Measurements from ENCODE around the gene RAB11FIP5.
"Not testable (repeated sequence)": the region's sequence is repeated elsewhere in the genome, so short reads cannot be mapped to it uniquely, and the experiment has no call there.

RAB11FIP5 gene, protein sequence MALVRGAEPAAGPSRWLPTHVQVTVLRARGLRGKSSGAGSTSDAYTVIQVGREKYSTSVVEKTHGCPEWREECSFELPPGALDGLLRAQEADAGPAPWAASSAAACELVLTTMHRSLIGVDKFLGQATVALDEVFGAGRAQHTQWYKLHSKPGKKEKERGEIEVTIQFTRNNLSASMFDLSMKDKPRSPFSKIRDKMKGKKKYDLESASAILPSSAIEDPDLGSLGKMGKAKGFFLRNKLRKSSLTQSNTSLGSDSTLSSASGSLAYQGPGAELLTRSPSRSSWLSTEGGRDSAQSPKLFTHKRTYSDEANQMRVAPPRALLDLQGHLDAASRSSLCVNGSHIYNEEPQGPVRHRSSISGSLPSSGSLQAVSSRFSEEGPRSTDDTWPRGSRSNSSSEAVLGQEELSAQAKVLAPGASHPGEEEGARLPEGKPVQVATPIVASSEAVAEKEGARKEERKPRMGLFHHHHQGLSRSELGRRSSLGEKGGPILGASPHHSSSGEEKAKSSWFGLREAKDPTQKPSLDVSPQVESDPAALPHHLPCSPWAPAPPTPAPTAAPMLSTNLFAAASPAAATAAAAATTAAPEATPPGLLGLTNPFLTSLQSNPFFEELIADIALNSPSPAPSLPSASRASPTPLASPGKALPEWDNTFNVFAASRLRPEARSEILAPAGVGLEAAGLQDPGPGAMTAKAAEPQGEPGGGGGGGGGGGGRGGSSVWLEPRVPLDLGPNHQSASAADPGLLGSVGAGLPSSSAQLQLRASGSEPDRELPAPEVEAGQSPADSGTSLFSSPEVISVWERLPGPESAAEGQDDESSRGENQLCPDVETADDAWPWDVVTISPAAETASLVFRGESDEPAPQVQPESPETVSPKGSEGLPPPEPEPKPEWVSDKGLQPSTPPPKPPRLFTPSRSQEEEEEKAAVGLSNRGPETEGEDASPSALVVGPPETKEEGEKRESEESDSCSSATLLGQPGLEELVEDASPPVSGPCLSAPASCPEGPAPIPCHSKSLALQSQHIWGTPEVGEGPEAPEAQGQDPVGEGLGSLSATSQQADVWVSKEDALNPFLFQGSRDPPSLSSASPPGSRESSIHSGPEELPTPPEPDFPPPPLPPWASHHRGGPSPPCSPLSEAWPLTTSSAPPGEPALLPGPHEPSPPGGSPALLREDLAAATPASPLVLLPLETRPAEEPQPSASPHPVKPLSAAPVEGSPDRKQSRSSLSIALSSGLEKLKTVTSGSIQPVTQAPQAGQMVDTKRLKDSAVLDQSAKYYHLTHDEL (N-terminal part only)

DNA sequence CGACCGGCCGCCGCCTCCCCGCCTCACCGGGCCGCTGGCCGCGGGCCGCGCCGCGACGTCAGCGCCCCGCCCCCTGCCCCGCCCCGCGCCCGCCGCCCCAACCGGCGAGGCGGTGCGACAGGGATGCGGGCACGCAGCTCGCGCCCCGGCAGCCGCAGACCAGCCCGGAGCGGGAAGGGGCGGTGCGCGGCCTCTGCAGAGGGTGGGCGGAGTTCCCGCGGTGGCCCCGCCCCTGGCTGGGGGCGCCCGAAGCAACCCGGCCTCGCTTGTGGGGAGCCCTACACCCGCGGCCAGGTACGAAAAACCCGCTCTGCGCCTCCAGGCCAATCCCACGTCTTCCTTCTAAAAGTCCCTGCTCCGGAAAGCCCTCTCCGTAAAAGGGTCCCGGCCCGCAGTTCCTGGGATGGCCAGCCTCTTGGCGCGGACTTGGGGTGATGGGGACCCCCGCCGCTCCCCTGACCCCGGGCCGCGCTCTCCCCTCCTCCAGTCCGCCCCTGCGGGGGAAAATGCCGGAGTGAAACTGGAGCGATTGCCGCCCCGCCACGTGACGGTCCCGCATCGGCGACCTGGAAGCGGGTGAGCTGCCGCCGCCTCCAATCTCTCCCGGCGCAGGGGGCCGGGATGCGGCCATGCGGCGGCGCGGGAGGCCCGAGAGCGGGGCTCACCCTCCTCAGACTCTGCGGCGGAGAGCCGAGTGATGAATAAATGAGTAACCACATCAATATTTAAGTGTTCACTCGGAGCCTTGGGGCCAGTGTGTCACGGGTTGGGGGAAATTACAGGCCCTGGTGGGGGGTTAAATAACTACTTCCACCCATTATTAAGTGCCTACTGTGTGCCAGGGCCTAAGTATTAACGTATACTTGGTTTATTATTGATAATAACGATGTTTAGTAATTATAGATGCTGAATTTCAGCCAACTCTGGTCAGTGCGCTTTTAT, at the start of gene RAB11FIP5:
TSS of gene RAB11FIP5 (minus strand) at position 36 of the 942 bp plus-strand sequence. CDS start 171 bp downstream, outside the sequence.
- peak; percentile 49 to 68 (median 60) for DNase-seq (ENCODE audit: low read depth in 2 of 3, low spot score in 1 of 3)

DNA sequence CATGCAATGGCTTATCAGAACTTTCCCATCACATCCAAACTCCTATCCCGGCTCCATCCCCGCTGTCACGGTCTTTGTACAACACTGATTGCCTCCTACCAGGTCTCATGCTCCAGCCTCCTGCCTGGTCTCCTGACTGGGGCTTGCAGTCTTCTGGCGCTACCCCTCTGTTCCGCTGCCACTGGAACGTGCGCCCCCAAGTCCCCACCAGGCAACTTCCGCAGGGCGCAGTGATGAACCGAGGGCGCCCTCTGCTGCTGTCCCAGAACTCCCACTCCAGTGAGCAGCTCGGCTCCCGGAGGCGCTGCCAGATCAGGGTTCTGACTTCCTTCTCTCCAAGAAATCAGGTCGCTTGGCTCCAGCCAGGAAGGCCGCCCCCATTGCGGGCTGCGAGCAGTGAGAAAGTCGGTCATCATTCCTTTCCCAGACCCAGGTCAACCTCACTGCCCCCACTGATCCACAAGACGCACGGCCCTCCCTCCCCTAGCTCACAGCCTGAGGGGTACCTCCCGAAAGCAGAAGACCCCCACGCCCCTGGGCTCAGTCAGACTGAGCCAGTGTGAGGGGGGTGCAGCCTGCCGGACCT, 43.9 kb upstream of the RAB11FIP5 start:
- DNase-seq (ENCODE audit: low read depth in 2 of 3, low spot score in 1 of 3), result peak in 2 of 3 donors; percentile 29 to 34

DNA sequence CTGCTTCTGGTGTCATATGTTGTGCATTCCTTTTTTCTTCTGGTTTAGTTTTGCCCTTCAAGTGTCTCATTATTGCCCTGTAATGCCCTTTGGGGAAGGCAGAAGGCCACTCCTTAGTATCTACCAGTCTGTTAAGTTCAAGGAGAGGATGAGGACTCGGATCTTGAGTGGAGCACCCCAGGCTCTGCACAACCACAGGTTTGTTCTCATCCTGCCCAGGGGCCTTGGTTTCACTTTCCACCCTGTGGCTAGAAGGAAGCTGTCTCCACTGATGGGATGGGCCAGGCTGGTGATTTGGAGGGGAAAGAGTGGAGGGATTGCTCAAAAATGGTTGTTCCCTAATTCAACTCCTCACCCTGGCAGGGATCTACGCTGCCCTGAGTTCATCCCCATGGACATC, 30.2 kb upstream of the RAB11FIP5 start:
- DNase-seq (ENCODE audit: low read depth in 2 of 3, low spot score in 1 of 3), result no peak

DNA sequence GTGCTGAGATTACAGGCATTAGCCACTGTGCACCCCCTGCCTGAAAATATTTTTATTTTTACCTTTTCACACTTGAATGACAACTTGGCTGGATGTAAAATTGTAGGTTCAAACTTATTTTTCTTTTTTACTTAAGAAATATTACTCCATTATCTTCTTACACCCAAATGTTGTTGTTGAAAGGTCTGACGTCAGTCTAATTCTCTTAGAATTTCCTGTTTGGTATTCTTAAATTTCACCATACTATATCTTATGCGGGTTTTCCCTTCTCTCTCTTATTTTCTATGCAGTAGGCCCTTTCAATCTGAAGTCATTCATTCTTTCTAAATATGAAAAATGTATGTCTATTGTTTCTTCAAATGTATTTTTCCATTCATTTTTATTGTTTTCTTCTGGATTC, 29.1 kb upstream of the RAB11FIP5 start:
- DNase-seq (ENCODE audit: low read depth in 2 of 3, low spot score in 1 of 3), result no peak

DNA sequence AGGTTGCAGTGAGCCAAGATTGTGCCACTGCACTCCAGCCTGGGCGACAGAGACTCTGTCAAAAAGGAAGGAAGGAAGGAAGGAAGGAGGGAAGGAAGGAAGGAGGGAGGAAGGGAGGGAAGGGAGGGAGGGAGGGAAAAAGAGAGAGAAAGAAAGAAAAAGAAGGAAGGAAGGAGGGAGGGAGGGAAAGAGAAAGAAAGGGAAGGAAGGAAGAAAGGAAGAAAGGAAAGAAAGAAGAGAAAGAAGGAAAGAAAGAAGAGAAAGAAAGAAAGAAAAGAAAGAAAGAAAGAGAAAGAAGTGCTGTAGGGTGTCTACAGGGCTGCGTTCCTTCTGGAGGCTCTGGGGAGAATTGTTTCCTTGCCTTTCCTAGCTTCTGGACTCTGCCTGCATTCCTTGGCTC, 22.5 kb upstream of the RAB11FIP5 start:
- no peak for DNase-seq (ENCODE audit: low read depth in 2 of 3, low spot score in 1 of 3)

DNA sequence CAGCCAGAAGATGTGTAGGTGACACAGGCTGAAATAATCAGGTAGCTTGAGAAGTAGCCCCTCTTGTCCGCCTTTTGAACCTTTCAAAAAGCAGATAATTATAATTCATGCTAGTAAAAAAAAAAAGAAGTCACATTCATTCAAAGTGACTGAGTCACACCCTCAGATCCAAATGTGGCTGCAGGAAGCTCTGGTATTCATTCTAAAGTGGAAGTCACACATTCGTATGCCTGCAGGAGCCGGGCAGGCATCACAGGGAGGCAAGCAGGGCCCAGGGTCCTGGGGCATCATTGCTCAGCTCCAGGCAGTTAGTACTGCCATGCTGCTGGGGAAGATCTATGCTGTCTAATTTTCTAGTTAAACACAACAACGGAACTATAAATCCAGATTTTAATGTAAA, 21.7 kb upstream of the RAB11FIP5 start:
- no peak for DNase-seq (ENCODE audit: low read depth in 2 of 3, low spot score in 1 of 3)

DNA sequence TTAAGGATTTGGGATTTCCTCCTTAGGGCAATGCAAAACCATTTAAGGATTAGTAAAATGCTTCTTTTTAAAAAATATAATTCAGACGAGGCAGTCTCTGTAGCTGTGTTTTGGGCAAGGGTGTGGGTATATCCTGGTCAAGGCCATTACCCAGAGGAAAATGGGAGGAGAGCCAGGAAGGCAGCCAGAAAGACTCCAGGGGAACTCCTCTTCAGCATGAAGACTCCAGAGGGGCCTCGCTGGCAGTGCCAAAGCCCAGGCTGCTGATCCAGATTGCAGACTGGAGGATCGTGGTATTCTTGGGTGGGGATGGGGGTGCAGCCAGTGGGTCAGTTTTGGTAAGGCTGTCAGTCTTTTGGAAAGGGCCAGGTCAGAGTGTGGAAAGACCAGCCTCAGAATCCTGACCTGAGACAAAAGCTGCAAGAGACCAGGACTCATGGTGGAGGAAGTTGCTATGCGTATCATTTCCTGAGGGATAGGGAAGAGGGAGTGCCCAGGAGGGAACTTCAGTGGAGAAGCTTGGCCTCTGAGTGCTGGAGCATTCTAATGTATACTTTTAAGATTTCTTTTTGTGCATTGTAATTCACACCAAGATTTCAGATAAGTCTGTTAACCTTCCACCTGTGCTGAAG, 20.9 kb upstream of the RAB11FIP5 start:
- no peak for DNase-seq (ENCODE audit: low read depth in 2 of 3, low spot score in 1 of 3)

DNA sequence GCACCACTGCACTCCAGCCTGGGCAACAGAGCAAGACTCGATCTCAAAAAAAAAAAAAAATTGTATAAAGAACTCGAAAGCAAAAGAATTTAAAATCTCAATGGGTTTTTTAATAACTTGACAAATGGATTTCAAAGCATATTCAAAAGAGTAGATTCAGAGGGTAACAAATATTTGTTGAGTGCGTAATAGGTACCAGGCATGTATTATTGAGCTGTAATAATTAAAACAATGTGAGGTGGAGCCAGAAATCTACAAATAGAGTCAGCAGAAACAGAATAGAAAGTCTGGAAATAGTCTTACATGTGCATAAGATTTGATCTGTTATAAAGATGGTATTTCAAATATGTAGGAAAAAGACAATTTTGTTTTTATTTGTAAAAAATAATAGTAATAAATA, 19.1 kb upstream of the RAB11FIP5 start:
- DNase-seq (ENCODE audit: low read depth in 2 of 3, low spot score in 1 of 3), result no peak

DNA sequence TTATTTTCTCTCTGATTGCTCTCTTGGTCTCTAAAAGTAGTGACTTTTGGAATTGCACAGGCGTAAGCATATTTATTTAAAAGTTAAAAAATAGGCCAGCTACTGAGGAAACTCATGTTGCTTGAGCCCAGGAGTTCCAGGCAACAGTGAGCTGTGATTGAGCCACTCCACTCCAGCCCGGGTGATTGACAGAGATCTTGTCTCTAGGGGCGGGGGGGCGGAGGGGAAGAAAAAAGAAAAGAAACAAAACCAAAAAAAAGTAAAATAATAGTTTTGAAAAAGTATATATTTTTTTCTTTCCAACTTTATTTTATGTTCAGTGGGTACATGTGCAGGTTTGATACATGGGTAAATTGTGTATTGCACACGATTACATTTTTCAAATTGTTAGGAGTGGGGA, 18.0 kb upstream of the RAB11FIP5 start:
- no peak for DNase-seq (ENCODE audit: low read depth in 2 of 3, low spot score in 1 of 3)

DNA sequence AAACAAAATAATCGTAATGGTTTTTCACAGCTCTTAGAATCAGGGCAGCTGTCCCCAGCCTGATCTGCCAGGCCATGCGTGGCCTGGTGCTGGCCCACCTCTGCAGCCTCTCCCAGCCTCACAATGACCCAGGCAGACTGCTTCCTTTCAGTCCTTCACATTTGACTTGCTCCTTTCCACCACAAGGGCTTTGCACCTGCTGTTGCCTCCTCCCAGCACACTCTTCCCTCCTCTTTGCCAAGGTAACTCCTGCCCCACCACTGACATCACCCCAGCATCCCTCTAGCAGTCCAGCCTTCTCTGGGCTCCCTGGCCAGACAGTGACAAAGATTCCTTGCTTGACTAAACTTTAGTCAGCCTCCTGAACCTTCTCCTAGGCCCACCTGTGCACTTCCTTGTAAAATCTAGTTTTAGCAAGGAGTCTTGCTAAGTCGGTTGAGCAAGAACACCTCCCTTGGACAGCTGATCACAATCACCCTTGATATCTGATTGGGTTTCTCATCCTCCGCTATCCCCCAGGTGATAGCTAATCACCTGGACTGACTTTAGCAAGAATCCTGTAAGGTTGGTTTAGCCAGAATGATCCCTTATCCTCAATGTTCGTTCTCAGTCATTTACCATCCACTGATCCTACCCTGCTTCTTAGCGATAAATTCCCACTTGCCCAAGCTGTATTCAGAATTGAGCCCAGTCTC, 16.2 kb upstream of the RAB11FIP5 start:
- DNase-seq (ENCODE audit: low read depth in 2 of 3, low spot score in 1 of 3), result no peak

DNA sequence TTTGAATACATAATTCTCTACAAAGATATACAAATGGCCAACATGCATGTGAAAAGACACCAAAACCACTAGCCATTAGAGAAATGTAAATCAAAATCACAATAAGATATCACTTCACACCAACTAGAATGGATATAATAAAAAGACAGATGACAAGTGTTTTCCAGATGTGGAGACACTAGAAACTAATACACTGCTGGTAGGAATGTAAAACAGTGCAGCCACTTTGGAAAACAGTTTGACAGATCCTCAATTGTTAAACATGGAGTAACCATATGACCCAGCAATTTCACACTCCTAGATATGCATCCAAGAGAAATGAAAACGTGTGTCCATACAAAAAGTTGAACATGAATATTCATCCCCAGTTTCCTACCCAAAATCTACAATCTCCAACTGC, 9.8 kb upstream of the RAB11FIP5 start:
- no peak for DNase-seq (ENCODE audit: low read depth in 2 of 3, low spot score in 1 of 3)

DNA sequence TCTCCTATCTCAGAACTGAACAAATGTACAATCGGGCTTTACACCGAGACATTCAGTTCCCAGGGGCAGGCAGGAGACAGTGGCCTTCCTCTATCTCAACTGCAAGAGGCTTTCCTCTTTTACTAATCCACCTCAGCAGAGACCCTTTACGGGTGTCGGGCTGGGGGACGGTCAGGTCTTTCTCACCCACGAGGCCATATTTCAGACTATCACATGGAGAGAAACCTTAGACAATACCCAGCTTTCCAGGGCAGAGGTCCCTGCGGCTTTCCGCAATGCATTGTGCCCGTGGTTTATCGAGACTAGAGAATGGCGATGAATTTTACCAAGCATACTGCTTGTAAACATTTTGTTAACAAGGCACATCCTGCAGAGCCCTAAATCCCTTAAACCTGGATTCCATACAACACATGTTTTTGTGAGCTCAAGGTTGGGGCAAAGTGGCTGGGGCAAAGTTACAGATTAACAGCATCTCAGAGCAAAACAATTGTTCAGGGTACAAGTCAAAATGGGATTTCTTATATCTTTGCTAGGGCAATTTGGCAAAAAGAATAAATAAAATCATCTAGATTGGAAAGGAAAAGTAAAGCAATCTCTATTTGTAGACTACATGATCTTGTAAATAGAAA, 7.0 kb upstream of the RAB11FIP5 start:
- not testable (repeated sequence) for DNase-seq (ENCODE audit: low read depth in 2 of 3, low spot score in 1 of 3)

DNA sequence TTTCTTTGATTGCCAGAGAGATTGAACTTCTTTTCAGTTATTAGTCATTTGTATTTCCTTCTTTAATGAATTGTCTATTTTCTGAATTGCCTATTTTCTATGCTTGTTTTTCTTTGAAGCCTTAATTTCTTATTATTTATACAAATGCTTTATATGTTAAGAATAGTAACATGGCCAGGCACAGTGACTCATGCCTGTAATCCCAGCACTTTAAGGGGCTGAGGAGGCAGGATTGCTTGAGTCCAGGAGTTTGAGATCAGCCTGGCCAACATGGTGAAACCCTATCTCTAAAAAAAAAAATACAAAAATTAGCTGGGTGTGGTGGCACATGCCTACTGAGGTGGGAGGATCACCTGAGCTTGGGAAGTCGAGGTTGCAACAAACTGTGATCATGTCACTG, 4.7 kb upstream of the RAB11FIP5 start:
- DNase-seq (ENCODE audit: low read depth in 2 of 3, low spot score in 1 of 3), result no peak

DNA sequence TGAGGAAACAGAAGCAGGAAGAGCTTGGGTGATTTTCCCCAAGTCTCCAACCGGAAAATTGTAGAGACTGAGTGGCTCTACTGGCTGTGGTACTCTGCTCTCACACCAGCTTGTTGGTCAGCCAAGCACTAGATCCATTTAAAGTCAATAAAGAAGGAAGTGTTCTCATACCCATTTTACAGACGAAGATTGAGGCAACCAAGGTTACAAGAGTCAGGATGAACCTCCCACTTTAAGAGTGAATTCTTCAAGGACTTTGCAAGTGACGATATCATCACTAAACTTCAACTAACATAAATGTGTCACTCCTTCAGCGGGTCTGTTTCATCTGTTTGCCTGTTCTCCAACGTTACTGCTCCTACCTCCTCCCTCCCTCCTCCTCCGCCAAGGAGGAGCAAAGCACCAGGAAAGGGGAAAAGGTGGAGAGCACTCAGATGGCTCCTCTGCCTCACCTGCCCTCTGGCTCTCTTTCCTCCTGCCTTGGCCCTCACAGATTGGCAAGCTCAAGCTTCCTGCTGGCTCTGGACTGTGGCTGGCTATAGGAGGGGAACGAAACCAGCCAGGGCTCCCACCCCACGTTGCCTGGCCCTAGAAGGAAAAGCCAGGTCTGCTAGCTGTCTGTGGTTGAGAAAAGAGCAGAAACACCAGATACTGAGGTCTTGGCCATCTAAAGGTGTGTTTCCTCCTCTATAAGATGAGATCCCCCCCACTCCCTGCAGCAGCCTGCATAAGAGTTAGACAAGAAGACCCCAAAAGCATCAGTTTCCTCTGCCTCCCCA, 3.6 kb upstream of the RAB11FIP5 start:
- no peak for DNase-seq (ENCODE audit: low read depth in 2 of 3, low spot score in 1 of 3)

DNA sequence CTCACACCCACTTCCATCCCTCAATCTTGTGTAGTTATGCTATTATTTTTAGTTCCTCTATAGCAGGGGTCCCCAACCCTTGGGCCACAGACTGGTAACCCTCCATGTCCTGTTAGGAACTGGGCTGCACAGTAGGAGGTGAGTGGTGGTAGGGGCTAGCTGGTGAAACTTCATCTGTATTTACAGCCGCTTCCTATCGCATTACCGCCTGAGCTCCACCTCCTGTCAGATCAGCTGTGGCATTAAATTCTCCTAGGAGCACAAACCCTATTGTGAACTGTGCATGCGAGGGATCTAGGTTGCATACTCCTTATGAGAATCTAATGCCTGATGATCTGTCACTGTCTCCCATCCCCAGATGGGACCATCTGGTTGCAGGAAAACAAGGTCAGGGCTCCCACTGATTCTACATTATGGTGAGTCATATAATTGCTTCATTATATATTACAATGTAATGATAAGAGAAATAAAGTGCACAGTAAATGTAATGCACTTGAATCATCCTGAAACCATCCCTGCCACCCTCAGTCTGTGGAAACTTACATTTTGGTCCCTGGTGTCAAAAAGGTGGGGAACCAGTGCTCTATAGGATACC, 1.6 kb upstream of the RAB11FIP5 start:
- no peak for DNase-seq (ENCODE audit: low read depth in 2 of 3, low spot score in 1 of 3)

DNA sequence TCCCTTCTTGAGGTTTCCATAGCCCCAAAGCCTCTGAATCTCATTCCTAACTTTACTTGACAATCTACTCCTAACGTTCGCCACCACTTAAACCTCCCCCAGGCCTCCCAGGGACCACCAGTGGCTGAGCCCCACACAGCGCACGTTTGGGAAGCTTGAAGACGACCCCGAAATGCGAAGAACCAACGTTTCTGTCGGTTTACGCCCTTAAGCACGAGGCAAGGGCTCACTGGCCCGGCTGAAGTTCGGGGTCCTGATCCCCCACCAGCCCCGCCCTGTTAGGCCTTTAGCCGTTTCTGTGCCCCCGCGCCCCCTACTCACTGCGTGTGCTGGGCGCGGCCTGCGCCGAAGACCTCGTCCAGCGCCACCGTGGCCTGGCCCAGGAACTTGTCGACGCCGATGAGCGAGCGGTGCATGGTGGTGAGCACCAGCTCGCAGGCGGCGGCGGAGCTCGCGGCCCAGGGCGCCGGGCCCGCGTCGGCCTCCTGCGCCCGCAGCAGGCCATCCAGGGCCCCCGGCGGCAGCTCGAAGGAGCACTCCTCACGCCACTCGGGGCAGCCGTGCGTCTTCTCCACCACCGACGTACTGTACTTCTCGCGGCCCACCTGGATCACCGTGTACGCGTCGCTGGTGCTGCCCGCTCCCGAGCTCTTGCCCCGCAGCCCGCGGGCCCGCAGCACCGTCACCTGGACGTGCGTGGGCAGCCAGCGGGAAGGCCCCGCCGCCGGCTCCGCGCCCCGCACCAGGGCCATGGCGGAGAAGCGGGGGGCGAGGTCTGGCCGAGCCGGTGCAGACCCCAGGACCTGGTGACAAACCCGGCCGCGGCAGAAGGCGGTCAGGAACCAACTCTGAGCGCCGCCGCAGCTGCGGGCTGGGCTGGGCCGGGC, 479 bp downstream of the RAB11FIP5 start:
- DNase-seq (ENCODE audit: low read depth in 2 of 3, low spot score in 1 of 3), result peak in 1 of 3 donors; percentile 15

Data from stimulated activated CD4-positive, alpha-beta T cell treated with anti-CD3 and anti-CD28 coated beads, Interleukin-12 subunit alpha, Interleukin-12 subunit beta, amount 100 ng/mL, for 48 hours (primary cell).